Stimulated activated CD4-positive, alpha-beta T cell treated with anti-CD3 and anti-CD28 coated beads, TNF-alpha, amount 100 ng/mL, for 1 hour (primary cell): ENCODE measurements around the gene RPP25L.

Experiments used
- DNase-seq, 3 donors: peaks; one replicate each; pipeline ENCODE4 v3.0.0-alpha.2; 2020; ENCODE audit warnings: low read depth in 3 of 3, low spot score in 1 of 3

The RPP25L gene

GRCh38 chr9:34571481-34571810 is 40.5 kb downstream of the RPP25L start:
- no peak for DNase-seq

DNA sequence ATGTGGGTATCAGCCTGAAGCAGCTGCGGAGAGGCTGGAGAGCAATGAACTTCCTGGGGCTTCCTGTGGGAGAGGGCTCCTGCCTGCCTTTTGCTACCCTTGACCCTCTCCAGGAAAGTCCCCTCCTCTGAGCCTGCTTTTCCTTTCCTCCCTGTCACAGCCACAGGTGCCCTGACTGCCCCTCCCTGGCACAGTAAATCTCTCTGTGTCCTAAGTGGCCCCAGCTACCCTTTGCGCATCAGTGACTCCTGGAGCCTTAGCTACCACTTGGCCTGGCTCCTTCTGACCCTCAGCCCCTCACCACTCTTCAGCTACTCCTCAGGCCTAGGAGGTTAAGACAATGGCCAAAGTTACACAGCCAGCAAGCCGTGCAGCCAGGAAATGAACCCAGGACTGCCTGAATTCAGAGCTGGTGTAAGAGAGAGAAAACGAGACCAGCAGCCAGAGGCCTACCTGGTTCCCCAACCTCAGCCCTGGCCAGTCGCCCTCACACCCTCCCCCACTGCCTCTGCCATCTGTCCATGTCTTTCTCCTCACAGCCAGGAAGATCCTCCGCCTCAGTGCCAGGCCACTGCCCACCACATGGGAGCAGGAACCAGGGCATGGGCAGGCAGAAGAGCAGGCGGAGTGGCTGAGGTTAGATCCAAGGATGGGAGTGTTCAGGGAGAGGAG is 41.0 kb downstream of the RPP25L start:
- DNase-seq = no peak

- DNase-seq = no peak
Observed at GRCh38 chr9:34570376-34570775, 41.5 kb downstream of the RPP25L start.

DNA sequence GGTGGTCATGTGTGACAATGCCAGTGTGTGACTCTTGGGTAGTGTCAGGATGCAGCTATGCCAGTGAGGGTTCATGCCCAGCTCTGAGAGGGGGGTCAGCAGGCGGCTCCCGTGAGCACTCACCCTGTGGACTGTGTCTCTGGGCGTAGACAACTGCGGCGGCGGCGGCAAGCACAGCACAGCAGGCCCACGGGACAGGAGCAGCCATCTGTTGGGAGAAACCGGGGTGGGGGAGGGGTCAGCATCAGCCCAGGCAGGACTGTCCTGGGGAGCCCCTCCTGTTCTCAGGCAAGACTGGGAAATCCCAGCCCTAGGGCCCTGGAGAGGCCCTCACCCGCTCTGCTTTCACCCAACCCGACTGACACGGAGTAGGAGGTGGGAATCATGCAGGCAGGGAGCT is 43.1 kb downstream of the RPP25L start:
- DNase-seq = no peak

GRCh38 chr9:34568133-34568532 is 43.8 kb downstream of the RPP25L start:
- DNase-seq = no peak

GRCh38 chr9:34566972-34567371 is 44.9 kb downstream of the RPP25L start:
- no peak for DNase-seq

DNA sequence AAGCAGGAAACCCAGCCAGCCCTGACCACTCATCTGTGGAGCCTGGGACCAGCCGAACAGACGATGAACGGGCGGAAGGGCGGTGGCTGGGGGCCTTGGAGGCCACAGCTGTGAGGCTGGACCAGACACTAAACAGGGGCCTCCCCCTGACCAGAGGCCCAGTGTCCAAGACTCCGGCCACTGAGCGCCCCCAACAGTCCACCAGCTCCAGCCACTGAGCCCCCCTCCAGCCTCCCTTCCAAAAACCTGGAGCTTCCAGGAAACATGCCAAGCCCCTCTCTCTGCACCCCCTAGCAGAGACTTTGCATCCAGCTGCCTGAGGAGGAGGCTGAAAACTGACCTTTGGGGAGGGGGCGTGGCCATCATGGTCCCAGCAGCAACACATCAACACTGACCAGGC is 45.6 kb downstream of the RPP25L start:
- DNase-seq = no peak

- no peak for DNase-seq
Observed at GRCh38 chr9:34565856-34566255, 46.0 kb downstream of the RPP25L start.

DNA sequence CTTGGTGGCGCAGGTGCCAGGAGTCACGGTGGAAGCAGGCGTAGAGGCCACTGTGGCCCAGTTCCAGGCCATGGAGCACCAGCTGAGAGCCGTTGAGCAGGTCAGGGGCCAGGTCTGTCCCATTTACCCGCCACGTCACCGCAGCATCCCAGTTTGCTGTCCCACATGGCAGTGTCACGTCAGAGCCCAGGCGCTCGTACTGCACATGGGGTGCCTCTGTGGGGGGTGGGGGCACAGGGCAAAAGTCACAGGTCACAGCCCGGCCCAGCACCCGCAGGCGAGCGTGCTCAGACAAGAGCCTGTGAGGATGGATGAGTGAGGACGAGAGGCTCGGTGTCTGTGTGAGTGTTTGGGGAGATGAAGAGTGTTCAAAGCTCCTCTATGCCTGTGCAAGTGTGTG is 47.3 kb downstream of the RPP25L start:
- no peak for DNase-seq

DNA sequence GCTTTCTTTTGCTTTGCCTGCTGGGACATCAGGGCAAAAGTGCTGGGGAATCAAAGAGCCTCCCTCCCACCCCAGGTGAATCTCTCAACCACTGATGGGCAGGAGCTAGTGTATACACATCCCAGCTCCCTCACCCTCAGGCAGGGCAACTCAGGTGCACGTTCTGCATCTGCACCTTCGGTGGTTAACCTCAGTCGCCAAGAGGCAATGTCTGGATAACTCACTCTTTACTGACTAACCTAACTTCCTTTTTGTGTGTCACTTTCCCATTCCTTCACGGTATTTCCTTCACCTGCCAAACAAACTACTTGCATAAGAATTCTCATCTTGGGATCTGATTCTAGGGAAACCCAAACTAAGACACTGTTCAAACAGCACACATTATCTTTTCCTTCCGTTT is 48.6 kb downstream of the RPP25L start:
- DNase-seq = no peak

DNA sequence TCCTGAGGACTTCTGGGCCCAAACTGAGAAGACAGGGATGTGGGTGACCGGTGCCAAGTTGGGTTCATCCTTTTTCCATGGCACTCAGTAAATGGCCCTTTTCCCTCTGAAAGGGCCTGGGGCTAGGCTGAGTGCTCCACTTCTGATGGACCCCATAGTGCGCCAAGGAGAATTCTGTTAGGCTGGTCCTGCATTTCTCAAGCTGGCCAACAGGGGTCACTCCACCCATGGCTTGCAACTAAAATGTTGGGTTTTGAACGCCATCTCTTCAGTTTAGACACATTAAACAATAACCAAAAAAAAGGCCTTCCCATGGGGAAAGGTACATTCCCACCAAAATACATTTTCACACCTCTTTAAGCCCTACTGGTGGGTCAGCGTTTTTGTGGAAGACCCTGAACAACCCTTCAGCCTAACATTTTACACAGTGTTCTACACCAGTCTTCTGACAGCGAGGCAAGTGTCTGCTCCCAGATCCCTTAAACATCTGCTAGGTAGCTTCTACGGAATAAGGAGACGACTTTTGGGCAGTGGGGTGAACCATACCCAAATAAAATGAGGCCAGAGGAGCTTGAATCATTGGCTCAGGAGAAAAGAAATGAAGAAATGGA is 49.7 kb downstream of the RPP25L start:
- DNase-seq = no peak

GRCh38 chr9:34560599-34561214 is 51.2 kb downstream of the RPP25L start:
- DNase-seq = no peak
